ENCODE measurements around the gene DPM3.

Gene DPM3

GRCh38 chr1:155184351-155184811 lies 44.0 kb upstream of the DPM3 start:
- Histone ChIP-seq H3K27ac (ENCODE audit: low read length) (no peak overlapping the region), H3K9ac (ENCODE audit: low read length) (no peak overlapping the region), H3K36me3 (replicated peaks; ENCODE audit: low read depth, low read length) (peaks cover 8% of the 10 kb centered on the region), H3K4me2 (ENCODE audit: low read length) (no peak overlapping the region), H3K79me2 (ENCODE audit: low read length) (no peaks in the 10 kb centered on the region), H2AFZ (ENCODE audit: low read depth, low read length) (no peak overlapping the region), H3K9me3 (ENCODE audit: insufficient read depth, low read length) (no peaks in the 10 kb centered on the region), H4K20me1 (ENCODE audit: insufficient read depth, low read length) (no peaks in the 10 kb centered on the region), H3K4me3 (ENCODE audit: low read length) (no peak overlapping the region), H3K27me3 (ENCODE audit: low read depth, low read length) (no peaks in the 10 kb centered on the region), H3K4me1 (ENCODE audit: low read length) (peaks cover 20% of the 10 kb centered on the region)
- TF ChIP-seq CTCF (IDR thresholded peaks at IDR 0.05; ENCODE audit: low read depth, low read length), result no peak
- no peak for TF ChIP-seq EZH2phosphoT487 (IDR thresholded peaks at IDR 0.05; ENCODE audit: low read depth)

- H2AFZ ChIP-seq (ENCODE audit: low read depth, low read length), result no peak overlapping the region
- no peak overlapping the region for H3K4me2 ChIP-seq (ENCODE audit: low read length)
- H3K27me3 ChIP-seq (ENCODE audit: low read depth, low read length), result no peaks in the 10 kb centered on the region
- H3K27ac ChIP-seq (ENCODE audit: low read length), result no peak overlapping the region
- H4K20me1 ChIP-seq (ENCODE audit: insufficient read depth, low read length), result no peaks in the 10 kb centered on the region
- no peak overlapping the region for H3K9ac ChIP-seq (ENCODE audit: low read length)
- H3K4me1 ChIP-seq (ENCODE audit: low read length), result peaks cover 20% of the 10 kb centered on the region
- TF ChIP-seq CTCF (IDR thresholded peaks at IDR 0.05; ENCODE audit: low read depth, low read length) (no peak), EZH2phosphoT487 (IDR thresholded peaks at IDR 0.05; ENCODE audit: low read depth) (no peak)
- H3K9me3 ChIP-seq (ENCODE audit: insufficient read depth, low read length), result no peaks in the 10 kb centered on the region
- no peaks in the 10 kb centered on the region for H3K79me2 ChIP-seq (ENCODE audit: low read length)
- H3K36me3 ChIP-seq (replicated peaks; ENCODE audit: low read depth, low read length), result peaks cover 9% of the 10 kb centered on the region
- H3K4me3 ChIP-seq (ENCODE audit: low read length), result no peak overlapping the region
Observed at GRCh38 chr1:155183775-155184221, 43.5 kb upstream of the DPM3 start.

- no peak overlapping the region for H3K9ac ChIP-seq (ENCODE audit: low read length)
- H3K27ac ChIP-seq (ENCODE audit: low read length), result no peak overlapping the region
- H3K4me2 ChIP-seq (ENCODE audit: low read length), result no peak overlapping the region
- no peaks in the 10 kb centered on the region for H4K20me1 ChIP-seq (ENCODE audit: insufficient read depth, low read length)
- H2AFZ ChIP-seq (ENCODE audit: low read depth, low read length), result no peak overlapping the region
- H3K4me3 ChIP-seq (ENCODE audit: low read length), result no peak overlapping the region
- peaks cover 26% of the 10 kb centered on the region for H3K4me1 ChIP-seq (ENCODE audit: low read length)
- H3K9me3 ChIP-seq (ENCODE audit: insufficient read depth, low read length), result no peaks in the 10 kb centered on the region
- peaks cover 19% of the 10 kb centered on the region for H3K36me3 ChIP-seq (replicated peaks; ENCODE audit: low read depth, low read length)
- H3K79me2 ChIP-seq (ENCODE audit: low read length), result no peaks in the 10 kb centered on the region
- no peak for TF ChIP-seq CTCF (IDR thresholded peaks at IDR 0.05; ENCODE audit: low read depth, low read length)
- no peak for TF ChIP-seq EZH2phosphoT487 (IDR thresholded peaks at IDR 0.05; ENCODE audit: low read depth)
- no peaks in the 10 kb centered on the region for H3K27me3 ChIP-seq (ENCODE audit: low read depth, low read length)
Observed at GRCh38 chr1:155182052-155182550, 41.8 kb upstream of the DPM3 start.

- Histone ChIP-seq H3K27me3 (ENCODE audit: low read depth, low read length) (no peaks in the 10 kb centered on the region), H3K4me3 (ENCODE audit: low read length) (no peak overlapping the region), H3K36me3 (replicated peaks; ENCODE audit: low read depth, low read length) (peaks cover 19% of the 10 kb centered on the region), H3K27ac (ENCODE audit: low read length) (no peak overlapping the region), H3K9me3 (ENCODE audit: insufficient read depth, low read length) (no peaks in the 10 kb centered on the region), H3K4me2 (ENCODE audit: low read length) (no peak overlapping the region), H3K4me1 (ENCODE audit: low read length) (peaks cover 31% of the 10 kb centered on the region), H4K20me1 (ENCODE audit: insufficient read depth, low read length) (no peaks in the 10 kb centered on the region), H2AFZ (ENCODE audit: low read depth, low read length) (no peak overlapping the region), H3K9ac (ENCODE audit: low read length) (no peak overlapping the region), H3K79me2 (ENCODE audit: low read length) (no peaks in the 10 kb centered on the region)
- TF ChIP-seq EZH2phosphoT487 (IDR thresholded peaks at IDR 0.05; ENCODE audit: low read depth) (no peak), CTCF (IDR thresholded peaks at IDR 0.05; ENCODE audit: low read depth, low read length) (no peak)
Observed at GRCh38 chr1:155181371-155182051, 41.2 kb upstream of the DPM3 start.
